Hepatocyte (in vitro differentiated cells): ENCODE data around the gene CBX1.

Experiments used
- CTCF ChIP-seq: fragments of 200-600 bp; sonication (generic); IDR thresholded peaks from 2 replicates; pipeline ENCODE4 v1.5.1; 2016; ENCODE audit warnings: antibody characterized with exemption, mild to moderate bottlenecking; ENCODE audit not compliant: poor library complexity
- EZH2 ChIP-seq: fragments of 200-600 bp; sonication (generic); IDR thresholded peaks from 2 replicates; pipeline ENCODE4 v1.6.1; 2016; ENCODE audit warnings: antibody characterized with exemption, mild to moderate bottlenecking, borderline replicate concordance
- EZH2phosphoT487 ChIP-seq: fragments of 200-600 bp; sonication (generic); IDR thresholded peaks from one replicate; pipeline ENCODE4 v1.6.1; 2018; ENCODE audit warnings: antibody characterized with exemption, mild to moderate bottlenecking, low read depth, moderate library complexity; ENCODE audit not compliant: unreplicated experiment, severe bottlenecking

GRCh38 chr17:48100591-48101011, 677 bp downstream of the CBX1 start:
- TF ChIP-seq CTCF = no peak
- no peak for TF ChIP-seq EZH2
- TF ChIP-seq EZH2phosphoT487 = no peak
